PC-3 (cell line): Measurements from ENCODE around the gene CAB39L.

Source experiments
- CTCF ChIP-seq: fragments of 300-600 bp; sonication (generic); conservative IDR thresholded peaks from 2 replicates; pipeline ENCODE4 v1.5.1; 2017; ENCODE audit warnings: antibody characterized with exemption, low read depth, mild to moderate bottlenecking, low read length
- EZH2 ChIP-seq: fragments of 300-600 bp; sonication (generic); IDR thresholded peaks from one replicate; pipeline ENCODE4 v1.6.1; 2017; ENCODE audit warnings: antibody characterized with exemption, mild to moderate bottlenecking, low read length; ENCODE audit not compliant: unreplicated experiment
- EZH2phosphoT487 ChIP-seq: fragments of 300-600 bp; sonication (generic); IDR thresholded peaks from 2 replicates; pipeline ENCODE4 v1.6.1; 2018; ENCODE audit warnings: mild to moderate bottlenecking, antibody characterized with exemption, low read length, borderline replicate concordance

- TF ChIP-seq EZH2 (no peak), EZH2phosphoT487 (no peak), CTCF (no peak)
Measured at GRCh38 chr13:49279112-49279511, 164.8 kb downstream of the CAB39L start.
